GM18502 (cell line): Measurements from ENCODE around the gene PARP9.
"Not testable (repeated sequence)": the region's sequence is repeated elsewhere in the genome, so short reads cannot be mapped to it uniquely, and the experiment has no call there.

Source experiments
- ATAC-seq: cut with Tn5 transposase; IDR thresholded peaks from one replicate; pipeline ENCODE4 v1.9.1; 2021; ENCODE audit warnings: mild to moderate bottlenecking; ENCODE audit not compliant: unreplicated experiment, poor library complexity

PARP9 gene

GRCh38 chr3:122577409-122578031, 13.4 kb upstream of the PARP9 start, which contains the start of gene PARP15:
Gene PARP15, plus strand, starts transcription at chr3:122577650. Its CDS starts 18 bp downstream, at chr3:122577668.
- no peak for ATAC-seq

- peak; percentile 84 for ATAC-seq
Observed at GRCh38 chr3:122576174-122576940, 12.3 kb upstream of the PARP9 start.

- peak; percentile 25 for ATAC-seq
Observed at GRCh38 chr3:122572940-122573412, 8.9 kb upstream of the PARP9 start.

GRCh38 chr3:122568755-122569154, 4.7 kb upstream of the PARP9 start:
- no peak for ATAC-seq

- not testable (repeated sequence) for ATAC-seq
Observed at GRCh38 chr3:122568131-122568530, 4.0 kb upstream of the PARP9 start.

DNA sequence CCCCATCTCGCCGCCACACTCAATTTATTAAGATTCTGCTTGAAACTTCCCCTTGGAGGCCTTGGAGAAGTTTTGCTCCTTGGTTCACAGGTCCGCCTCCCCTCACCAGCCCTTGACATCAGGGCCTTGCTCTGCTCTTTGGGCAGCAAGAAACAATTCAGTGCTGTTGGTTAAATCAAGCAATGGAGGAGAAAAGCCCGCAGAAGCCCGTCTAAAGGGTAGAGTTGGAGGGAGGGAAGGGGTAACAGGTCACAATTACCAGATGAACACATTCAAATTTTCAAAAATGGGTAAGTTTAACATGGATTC, 429 bp downstream of the PARP9 start:
- ATAC-seq = peak; percentile 12

GRCh38 chr3:122562923-122563716, 980 bp downstream of the PARP9 start:
- ATAC-seq = no peak

DNA sequence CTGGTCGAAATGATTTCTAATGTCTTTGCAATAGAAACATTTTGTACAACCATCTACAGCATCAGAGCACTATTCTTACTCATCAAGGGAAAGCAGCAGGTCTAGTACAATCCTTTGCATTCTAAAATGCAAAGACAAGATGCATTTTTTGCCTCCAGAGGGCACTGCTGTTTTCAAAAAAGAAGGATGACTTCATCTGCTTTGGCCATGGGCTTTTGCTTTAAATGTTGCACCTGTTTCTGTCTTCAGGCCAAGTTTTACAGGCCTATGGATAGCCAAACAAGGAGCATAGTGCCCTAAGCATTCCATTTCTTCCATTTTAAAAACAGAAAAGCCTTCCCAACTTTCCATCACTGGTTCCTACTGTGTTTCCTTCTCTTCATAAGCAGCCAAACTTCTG, 3.4 kb downstream of the PARP9 start:
- ATAC-seq = peak; percentile 33

GRCh38 chr3:122559906-122560305, 4.2 kb downstream of the PARP9 start:
- no peak for ATAC-seq

DNA sequence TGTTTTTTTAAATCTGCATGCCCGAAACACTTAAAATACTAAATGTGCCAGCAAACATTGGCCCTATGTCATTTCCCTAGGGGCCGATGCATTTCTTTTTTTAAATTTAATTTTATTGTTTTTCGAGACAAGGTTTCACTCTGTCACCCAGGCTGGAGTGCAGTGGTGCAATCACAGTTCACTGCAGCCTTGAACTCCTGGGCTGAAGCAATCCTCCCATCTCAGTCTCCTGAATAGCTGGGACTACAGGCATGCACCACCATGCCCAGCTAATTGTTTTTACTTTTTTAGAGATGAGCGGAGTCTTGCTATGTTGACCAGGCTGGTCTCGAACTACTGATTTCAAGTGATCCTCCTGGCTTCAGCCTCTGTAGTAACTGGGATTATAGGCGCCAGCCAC, 5.5 kb downstream of the PARP9 start:
- no peak for ATAC-seq

GRCh38 chr3:122557356-122557755, 6.7 kb downstream of the PARP9 start:
- no peak for ATAC-seq

DNA sequence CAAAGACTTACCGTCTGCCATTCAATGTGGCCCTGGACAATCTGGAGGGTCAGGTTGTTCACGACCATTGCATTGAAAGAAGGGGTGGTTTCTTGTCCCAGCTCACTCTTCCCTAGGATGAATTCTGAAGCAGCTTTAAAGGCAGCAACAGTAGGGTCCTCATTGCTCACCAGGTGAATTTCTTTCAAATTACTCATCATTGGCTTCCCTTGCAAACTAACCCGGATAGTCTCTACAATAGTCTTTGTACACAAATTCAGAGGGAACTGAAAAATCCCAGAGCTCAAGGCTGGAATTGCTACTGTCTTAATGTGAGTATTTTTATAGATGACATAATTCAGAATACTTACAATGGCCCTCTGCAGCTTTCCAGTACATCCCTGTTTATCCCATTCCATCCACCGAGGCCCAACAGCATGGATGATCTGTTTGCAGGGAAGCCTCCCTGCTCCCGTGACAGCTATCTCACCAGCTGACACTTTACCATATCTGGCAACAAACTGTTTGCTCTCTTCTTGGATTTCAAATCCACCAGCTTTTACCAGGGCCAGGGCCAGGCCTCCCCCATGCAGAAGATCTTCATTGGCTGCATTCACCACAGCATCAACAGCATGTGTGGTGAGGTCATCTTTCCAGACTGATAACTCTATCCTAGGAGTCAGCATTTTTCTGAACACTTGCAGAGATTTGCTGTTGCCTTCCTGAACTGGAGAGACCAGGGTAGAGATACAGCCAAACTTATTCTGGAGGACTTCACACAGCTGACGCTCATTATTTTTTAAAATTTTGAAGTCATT, 8.6 kb downstream of the PARP9 start:
- ATAC-seq = no peak

- ATAC-seq = no peak
Observed at GRCh38 chr3:122553171-122553570, 10.9 kb downstream of the PARP9 start.

GRCh38 chr3:122548619-122549018, 15.5 kb downstream of the PARP9 start:
- ATAC-seq = no peak

- ATAC-seq = no peak
Observed at GRCh38 chr3:122548076-122548475, 16.0 kb downstream of the PARP9 start.

- no peak for ATAC-seq
Observed at GRCh38 chr3:122546151-122546550, 17.9 kb downstream of the PARP9 start.

DNA sequence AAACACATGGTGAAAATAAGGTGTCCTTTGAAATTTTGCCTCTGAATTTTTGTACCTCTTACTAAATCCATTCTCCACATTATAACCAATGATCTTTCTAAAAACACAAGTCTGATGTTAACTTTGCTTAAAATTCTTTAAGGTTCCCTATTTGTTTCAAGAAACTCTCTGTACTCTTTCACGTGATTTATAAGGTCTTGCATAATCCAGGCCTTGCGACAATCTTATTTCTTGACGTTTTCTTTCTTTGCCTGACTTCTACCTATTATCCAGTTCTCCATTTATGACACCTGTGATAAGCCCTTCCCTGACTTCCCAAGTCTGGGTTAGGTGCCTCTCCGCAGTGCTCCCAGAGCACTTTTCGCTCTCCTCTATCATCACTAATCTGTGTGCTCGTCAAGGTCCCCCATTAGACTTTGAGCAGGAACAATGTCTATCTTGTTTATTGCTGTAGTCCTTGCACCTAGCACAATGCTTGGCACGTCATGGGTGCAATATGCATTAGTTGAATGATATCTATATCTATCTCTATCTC, 25.1 kb downstream of the PARP9 start:
- ATAC-seq = no peak

- ATAC-seq = no peak
Observed at GRCh38 chr3:122536632-122537001, 27.5 kb downstream of the PARP9 start.

DNA sequence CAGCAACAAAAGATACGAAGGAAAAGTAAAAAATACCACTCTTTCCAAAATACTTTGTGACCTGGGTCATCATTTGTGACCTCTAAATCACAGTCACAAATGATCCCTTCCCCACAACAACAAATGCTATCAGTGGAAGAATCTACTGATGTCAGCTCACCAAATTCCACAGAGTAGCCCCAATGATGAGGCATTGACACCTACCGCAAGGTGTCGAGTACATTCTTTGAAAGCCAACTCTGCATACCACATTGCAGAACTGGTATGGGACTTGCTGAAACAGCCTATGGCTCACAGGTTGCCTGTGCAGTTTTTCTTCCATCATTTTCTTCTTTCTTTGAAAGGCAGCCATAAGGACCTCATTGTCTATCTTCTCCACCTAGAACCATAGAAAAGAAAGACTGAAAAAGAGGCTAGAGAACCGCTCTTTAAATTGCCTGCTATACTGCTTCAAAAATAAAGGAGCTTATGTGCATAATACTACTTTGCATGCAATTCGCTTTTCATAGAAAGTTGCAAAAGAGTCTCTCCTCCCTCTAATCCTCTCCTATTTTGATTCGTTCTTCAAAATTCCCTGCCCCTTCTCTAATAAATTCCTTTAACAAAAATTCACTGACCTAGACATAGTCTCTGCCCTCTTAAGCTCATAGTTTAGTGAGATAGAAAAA, 28.0 kb downstream of the PARP9 start:
- no peak for ATAC-seq

DNA sequence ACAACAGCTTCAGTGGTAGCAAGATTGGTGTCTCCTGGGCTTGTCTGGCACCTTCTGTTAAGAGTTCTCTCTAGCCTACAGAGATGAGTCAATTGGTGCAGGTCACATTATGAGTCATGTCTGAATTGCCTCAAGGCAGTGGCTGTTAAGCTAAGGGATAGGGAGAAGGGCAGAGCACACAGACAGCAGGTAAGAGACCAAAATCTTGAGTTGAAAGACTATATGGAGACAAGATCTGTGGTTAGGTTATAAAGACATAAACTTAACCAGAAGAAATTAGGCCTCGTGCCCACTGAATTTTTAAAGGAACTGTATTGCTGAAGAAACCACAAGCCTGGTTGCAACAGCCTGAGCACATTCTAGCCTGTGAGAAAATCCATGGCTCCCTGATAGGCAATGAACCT, 30.2 kb downstream of the PARP9 start:
- peak; percentile 99 for ATAC-seq
